ENCODE measurements around the gene ANKRD13D.

Gene ANKRD13D

GRCh38 chr11:67285541-67286498 lies 3.3 kb upstream of the ANKRD13D start:
- DNase-seq (ENCODE audit: low read depth), result no peak

- no peak for DNase-seq (ENCODE audit: low read depth)
Observed at GRCh38 chr11:67286621-67287333, 2.3 kb upstream of the ANKRD13D start.

GRCh38 chr11:67287355-67288197 lies 1.5 kb upstream of the ANKRD13D start:
- no peak for DNase-seq (ENCODE audit: low read depth)

GRCh38 chr11:67288198-67288451 lies 978 bp upstream of the ANKRD13D start:
- DNase-seq (ENCODE audit: low read depth), result no peak

- DNase-seq (ENCODE audit: low read depth), result peak; percentile 76
Observed at GRCh38 chr11:67288452-67289225, 464 bp upstream of the ANKRD13D start.

- no peak for DNase-seq (ENCODE audit: low read depth)
Observed at GRCh38 chr11:67289651-67290479, 762 bp downstream of the ANKRD13D start.

GRCh38 chr11:67290801-67291200 lies 1.7 kb downstream of the ANKRD13D start:
- no peak for DNase-seq (ENCODE audit: low read depth)

GRCh38 chr11:67291481-67292381 lies 2.6 kb downstream of the ANKRD13D start:
- no peak for DNase-seq (ENCODE audit: low read depth)

- DNase-seq (ENCODE audit: low read depth), result no peak
Observed at GRCh38 chr11:67292671-67293070, 3.6 kb downstream of the ANKRD13D start.

- DNase-seq (ENCODE audit: low read depth), result no peak
Observed at GRCh38 chr11:67293090-67293489, 4.0 kb downstream of the ANKRD13D start.

GRCh38 chr11:67295846-67296245 lies 6.7 kb downstream of the ANKRD13D start:
- DNase-seq (ENCODE audit: low read depth), result no peak

GRCh38 chr11:67298786-67299185 lies 9.7 kb downstream of the ANKRD13D start:
- no peak for DNase-seq (ENCODE audit: low read depth)

- DNase-seq (ENCODE audit: low read depth), result no peak
Observed at GRCh38 chr11:67299471-67300191, 10.5 kb downstream of the ANKRD13D start.

GRCh38 chr11:67300256-67300755 lies 11.2 kb downstream of the ANKRD13D start:
- no peak for DNase-seq (ENCODE audit: low read depth)

- DNase-seq (ENCODE audit: low read depth), result no peak
Observed at GRCh38 chr11:67300756-67301312, 11.7 kb downstream of the ANKRD13D start.

GRCh38 chr11:67301313-67301921 lies 12.3 kb downstream of the ANKRD13D start:
- no peak for DNase-seq (ENCODE audit: low read depth)

- no peak for DNase-seq (ENCODE audit: low read depth)
Observed at GRCh38 chr11:67301951-67302516, 12.9 kb downstream of the ANKRD13D start.

All from stimulated activated CD4-positive, alpha-beta T cell treated with anti-CD3 and anti-CD28 coated beads, Interleukin-2, amount 100 ng/mL, for 4 hours (primary cell).